HL-60 (cell line): ENCODE data around the gene LACRT.

Source experiments
- DNase-seq, 2 experiments: peaks; one replicate each; pipeline ENCODE4 v3.0.0-alpha.2; 2010 to 2020; ENCODE audit warnings: low read depth in 1 of 2, low spot score in 1 of 2
- H3K27ac ChIP-seq: fragments of 250-450 bp; sonication (Bioruptor Pico); replicated peaks from 2 replicates; pipeline ENCODE4 v1.5.1; 2020; ENCODE audit warnings: mild to moderate bottlenecking, moderate library complexity
- H3K27me3 ChIP-seq: fragments of 250-450 bp; sonication (Bioruptor Pico); 2 replicates; pipeline ENCODE4 v1.5.1; 2021; ENCODE audit warnings: mild to moderate bottlenecking, moderate library complexity; ENCODE audit not compliant: insufficient read depth, poor library complexity, severe bottlenecking
- H3K4me3 ChIP-seq: replicated peaks from 2 replicates; pipeline ENCODE4 v1.5.1; 2011; ENCODE audit warnings: mild to moderate bottlenecking, control low read depth, low read length; ENCODE audit not compliant: insufficient read depth
- GABPA ChIP-seq: IDR thresholded peaks from 2 replicates; pipeline ENCODE4 v1.6.1; 2012; ENCODE audit warnings: low read depth
- POLR2AphosphoS5 ChIP-seq: IDR thresholded peaks from 2 replicates; pipeline ENCODE4 v1.6.1; 2012; ENCODE audit warnings: low read depth
- REST ChIP-seq: IDR thresholded peaks from 2 replicates; pipeline ENCODE4 v1.6.1; 2012; ENCODE audit warnings: low read depth; ENCODE audit not compliant: insufficient replicate concordance
- SPI1 ChIP-seq: IDR thresholded peaks from 2 replicates; pipeline ENCODE4 v1.6.1; 2012; ENCODE audit warnings: low read depth, mild to moderate bottlenecking, borderline replicate concordance
- TF ChIP-seq, protein P1 (sequence below): IDR thresholded peaks from one replicate; pipeline ENCODE4 v1.5.1; 2011; ENCODE audit warnings: low read length, control low read depth, inconsistent platforms; ENCODE audit not compliant: insufficient read depth

The LACRT gene

GRCh38 chr12:54631988-54632728 lies 2.5 kb downstream of the LACRT start:
- no peaks in the 10 kb centered on the region for H3K27me3 ChIP-seq
- no peak overlapping the region for H3K27ac ChIP-seq

DNA sequence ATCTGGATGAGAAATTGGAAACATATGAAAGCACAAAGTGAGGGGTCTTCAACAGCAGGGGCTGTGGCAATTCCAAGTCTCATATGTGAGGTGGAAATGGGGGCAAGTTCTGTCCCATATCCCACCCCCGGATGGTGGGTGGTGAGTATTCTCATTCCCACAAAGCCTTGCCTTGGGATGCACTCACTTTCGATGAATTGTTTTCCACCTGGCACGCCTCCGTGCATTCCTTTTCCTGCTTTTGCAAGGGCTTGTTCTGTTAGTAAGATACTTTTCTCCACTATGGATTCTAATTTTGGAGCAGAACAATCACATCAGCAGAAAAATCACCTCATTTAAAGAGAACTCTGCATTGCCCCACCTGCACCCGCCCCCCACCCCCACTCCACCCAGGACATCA lies 3.1 kb downstream of the LACRT start:
- TF ChIP-seq GABPA (no peak), POLR2AphosphoS5 (no peak), REST (no peak), SPI1 (no peak)
- TF ChIP-seq, protein P1, sequence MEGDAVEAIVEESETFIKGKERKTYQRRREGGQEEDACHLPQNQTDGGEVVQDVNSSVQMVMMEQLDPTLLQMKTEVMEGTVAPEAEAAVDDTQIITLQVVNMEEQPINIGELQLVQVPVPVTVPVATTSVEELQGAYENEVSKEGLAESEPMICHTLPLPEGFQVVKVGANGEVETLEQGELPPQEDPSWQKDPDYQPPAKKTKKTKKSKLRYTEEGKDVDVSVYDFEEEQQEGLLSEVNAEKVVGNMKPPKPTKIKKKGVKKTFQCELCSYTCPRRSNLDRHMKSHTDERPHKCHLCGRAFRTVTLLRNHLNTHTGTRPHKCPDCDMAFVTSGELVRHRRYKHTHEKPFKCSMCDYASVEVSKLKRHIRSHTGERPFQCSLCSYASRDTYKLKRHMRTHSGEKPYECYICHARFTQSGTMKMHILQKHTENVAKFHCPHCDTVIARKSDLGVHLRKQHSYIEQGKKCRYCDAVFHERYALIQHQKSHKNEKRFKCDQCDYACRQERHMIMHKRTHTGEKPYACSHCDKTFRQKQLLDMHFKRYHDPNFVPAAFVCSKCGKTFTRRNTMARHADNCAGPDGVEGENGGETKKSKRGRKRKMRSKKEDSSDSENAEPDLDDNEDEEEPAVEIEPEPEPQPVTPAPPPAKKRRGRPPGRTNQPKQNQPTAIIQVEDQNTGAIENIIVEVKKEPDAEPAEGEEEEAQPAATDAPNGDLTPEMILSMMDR: no peak
- no peak overlapping the region for H3K4me3 ChIP-seq
- no peaks in the 10 kb centered on the region for H3K27me3 ChIP-seq
- H3K27ac ChIP-seq: no peak overlapping the region
- no peak for DNase-seq

More at GRCh38 chr12:54631988-54632728, 2.5 kb downstream of the LACRT start:
- H3K4me3 ChIP-seq: no peak overlapping the region
- DNase-seq: no peak
- no peak for TF ChIP-seq POLR2AphosphoS5
- TF ChIP-seq, protein P1: peak; percentile 7

DNA sequence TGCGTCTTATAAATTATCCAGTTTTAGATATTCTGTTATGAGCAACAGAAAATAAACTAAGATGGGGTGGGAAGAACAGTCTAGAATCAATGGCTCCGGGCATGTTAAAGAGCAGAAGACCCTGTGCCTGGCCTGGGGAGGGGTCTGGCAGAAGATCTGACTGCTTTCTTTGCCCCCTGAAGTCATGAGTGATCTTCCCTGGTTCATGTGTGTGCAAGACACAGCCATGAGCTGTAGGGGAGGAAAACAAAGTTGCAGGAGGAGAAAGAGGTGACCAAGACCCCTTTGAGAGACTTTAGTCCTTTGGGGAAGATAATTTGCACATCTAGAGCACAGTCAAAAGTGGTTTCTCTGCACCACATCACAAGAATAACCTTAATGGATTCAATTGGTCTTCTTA lies 4.8 kb downstream of the LACRT start:
- no peaks in the 10 kb centered on the region for H3K27me3 ChIP-seq
- no peak overlapping the region for H3K27ac ChIP-seq
- no peak overlapping the region for H3K4me3 ChIP-seq
- DNase-seq: no peak
- TF ChIP-seq, protein P1: no peak
- no peak for TF ChIP-seq SPI1
- TF ChIP-seq REST: no peak
- no peak for TF ChIP-seq GABPA
- no peak for TF ChIP-seq POLR2AphosphoS5
